K562 treated with DMSO at 1 percent for 12 hours (cell line): ENCODE data around the gene NUTF2. TPM values are rescaled to one million over a fixed set of nuclear protein-coding genes. Genes with fewer than 3 reads are reported as not detected.

ENCODE experiments used
- total RNA-seq: library from RNA; unstranded; fragments of 300-600 nt; gene quantifications from 2 replicates; pipeline ENCODE4 v1.2.3, GENCODE V29; 2022; ENCODE audit not compliant: insufficient read depth

Gene NUTF2
- 73.0 and 85.5 TPM in 2 replicates for total RNA-seq

DNA sequence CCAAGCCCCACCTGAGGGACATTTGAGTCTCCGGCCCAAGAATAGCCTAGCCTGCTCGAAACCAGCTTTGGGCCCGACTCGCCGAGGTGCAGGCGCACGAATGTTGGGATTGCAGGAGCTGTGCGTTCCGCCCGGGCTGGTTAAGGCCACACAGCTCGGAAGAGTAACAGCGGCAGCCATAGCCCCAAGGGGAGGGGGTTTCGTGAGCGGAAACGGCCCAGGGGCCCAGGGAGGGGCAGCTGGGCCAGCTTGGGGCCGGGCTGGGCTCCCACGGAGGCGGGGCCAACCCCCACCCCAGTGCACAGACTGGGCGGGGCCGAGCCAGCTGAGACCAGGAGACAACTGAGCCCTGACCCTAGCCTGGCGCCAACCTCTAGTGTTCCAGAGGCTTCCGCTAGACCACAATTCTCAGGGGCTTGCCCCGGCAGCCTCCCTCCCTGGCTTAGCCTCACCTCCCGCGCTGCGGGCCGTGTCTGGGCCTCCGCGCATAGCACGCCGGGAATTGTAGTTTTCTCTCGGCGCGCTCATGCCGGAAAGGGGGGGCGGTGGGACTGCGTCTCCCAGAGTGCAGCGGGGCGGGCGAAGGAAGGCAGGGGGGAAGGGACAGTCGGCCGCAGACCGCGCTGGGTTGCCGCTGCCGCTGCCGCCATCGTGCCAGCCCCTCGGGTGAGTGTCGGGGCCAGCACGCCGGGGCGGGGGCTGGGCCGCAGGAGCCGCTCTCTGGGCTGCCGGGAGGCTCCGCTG is at the start of gene NUTF2:
NUTF2 (plus strand) TSS at position 614 of the 744 bp plus-strand sequence. CDS start 18,198 bp downstream, outside the sequence.

DNA sequence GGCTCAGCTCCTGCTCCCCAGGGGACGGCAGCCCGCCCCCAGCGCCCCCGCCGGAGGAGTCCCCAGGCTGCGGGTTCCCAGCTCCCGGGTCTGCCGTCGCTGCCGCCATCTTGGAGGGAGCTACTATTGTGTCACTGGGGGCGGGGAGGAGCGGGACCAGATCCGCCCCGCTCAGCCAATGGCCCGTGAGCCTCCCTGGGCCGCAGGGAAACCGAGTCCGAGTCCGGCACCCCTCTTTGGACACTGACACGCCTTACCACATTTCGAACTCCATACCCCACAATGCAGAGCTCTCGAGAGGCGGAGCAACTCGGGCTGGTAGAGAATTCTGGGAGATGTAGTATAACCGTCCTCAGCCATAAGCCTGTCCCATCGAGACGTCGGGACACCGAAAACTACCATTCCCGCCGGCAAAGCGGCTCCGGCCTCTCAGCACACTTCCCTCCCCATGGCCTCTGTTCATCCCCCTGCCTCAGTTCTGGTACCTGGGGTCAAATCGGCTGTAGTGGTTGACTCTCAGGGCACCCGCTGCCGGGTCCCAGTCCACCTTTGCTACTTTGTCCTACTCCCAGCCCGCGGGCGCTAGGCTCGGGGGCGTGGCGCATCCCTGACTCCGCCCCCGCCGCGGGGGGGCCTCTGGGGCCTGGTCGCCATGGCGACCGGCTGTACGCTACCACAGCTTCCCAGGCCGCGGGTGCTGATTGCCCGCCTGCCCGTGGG is 40.1 kb upstream of the NUTF2 start, which contains the start of the genes RANBP10 and TSNAXIP1:
RANBP10 (minus strand) TSS at position 133 of the 720 bp plus-strand sequence; CDS start at position 109, 24 bp downstream.
TSNAXIP1 (plus strand) TSS at position 462 of the 720 bp plus-strand sequence. CDS start 261 bp downstream, outside the sequence.

GRCh38 chr16:67841816-67842508 is 4.8 kb upstream of the NUTF2 start, which contains the start of gene THAP11:
THAP11 (plus strand) TSS chr16:67842320; CDS start chr16:67842555, 235 bp downstream.

DNA sequence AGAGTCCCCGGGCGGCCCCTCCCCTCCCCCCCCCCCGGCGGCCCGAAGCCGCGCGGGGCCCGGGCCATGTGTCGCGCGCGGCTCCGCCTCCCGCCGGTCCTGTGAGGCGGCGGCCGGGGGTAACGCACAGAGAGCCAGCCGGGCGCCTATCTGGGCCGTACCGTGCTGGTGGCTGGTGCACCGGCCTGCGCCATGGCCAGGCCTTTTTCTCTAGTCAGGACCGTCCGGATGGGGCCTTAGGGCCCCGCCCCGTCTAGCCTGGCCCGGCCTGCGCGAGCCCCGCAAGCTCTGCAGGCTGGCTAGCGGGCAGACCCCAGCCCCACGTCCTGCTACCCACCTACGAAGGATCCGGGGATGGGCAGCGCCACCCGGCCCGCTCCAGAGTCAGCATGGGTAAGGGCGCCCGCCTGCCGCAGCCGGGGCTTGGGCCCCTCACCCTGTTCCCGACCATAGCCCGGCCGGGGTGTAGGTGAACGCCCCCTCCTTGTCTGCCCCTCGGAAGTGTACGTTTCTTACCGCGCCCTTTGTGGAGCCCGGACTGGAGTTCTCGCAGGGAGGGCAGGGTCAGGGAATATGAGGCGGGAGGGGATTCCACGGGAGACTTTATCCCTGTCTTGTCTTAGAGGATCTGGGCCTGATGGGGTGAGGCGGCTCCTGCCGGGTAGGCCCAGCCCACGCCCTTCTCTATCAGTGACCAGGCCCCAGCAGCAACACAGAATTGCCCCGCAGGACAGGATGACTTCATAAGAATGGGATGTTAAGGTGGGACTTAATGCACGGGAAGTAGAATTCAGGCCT is 530 bp downstream of the NUTF2 start, which contains the start of gene CENPT:
CENPT (minus strand) TSS at position 630 of the 798 bp plus-strand sequence. CDS start 13,834 bp downstream, outside the sequence.

DNA sequence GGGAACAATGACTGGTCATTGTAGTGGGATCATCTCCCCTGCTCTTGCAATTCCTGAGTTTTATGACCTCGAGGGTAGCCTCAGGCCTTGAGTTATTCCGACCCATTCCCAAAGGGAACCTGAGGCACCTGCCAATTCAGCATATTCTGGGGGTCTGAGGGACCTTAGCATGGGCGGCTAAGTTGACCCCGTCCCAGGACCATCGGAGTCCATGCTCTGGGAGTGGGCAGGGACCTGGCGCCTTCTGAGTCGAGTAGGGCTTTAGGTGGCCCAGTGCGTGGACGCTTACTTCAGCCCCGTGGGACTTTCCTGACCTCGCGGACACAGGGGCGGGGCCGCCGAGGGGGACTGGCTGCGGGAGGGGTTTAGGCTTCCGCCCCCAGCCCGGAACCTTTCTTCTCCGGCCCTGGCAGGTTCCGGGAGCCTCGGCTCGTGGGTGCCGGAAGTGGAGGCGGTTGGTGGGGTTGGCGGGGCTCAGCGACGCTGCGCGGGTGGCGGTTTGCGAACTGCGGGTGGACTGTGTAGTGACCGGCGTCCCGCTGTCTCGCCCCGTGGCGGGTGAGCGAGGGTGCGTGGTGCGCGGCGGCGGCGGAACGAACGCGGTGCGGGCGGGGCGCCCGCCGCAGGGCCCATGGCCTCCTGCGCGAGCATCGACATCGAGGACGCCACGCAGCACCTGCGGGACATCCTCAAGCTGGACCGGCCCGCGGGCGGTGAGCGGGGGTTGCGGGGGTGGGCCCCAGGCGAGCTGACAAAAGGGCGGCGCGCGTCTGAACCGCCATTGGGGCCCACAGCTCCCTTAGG is 26.1 kb downstream of the NUTF2 start, which contains the start of gene EDC4:
EDC4 (plus strand) TSS at position 422 of the 804 bp plus-strand sequence; CDS start at position 632, 210 bp downstream.

GRCh38 chr16:67884684-67885083 is 38.0 kb downstream of the NUTF2 start, which contains the start of gene NRN1L:
NRN1L (plus strand) TSS chr16:67884885; CDS start chr16:67884904, 19 bp downstream.

GRCh38 chr16:67892899-67893742 is 46.4 kb downstream of the NUTF2 start, which contains the start of gene PSKH1:
PSKH1 (plus strand) TSS chr16:67893254; CDS start chr16:67908750, 15,496 bp downstream.

Other genes with a start within 250 kb of the NUTF2 start
- 0.36 and 2.1 TPM in 2 replicates for gene CARMIL2, start 201.8 kb upstream of the NUTF2 start, total RNA-seq
- 43.3 and 43.7 TPM in 2 replicates for gene ACD, start 186.7 kb upstream of the NUTF2 start, total RNA-seq
- gene PARD6A, start 186.0 kb upstream of the NUTF2 start, total RNA-seq: 2.0 and 2.6 TPM in 2 replicates
- gene ENKD1, start 180.2 kb upstream of the NUTF2 start, total RNA-seq: 11.1 and 13.9 TPM in 2 replicates
- 0.63 and 1.4 TPM in 2 replicates for gene C16orf86, start 180.1 kb upstream of the NUTF2 start, total RNA-seq
- gene GFOD2, start 127.6 kb upstream of the NUTF2 start, total RNA-seq: 12.6 and 16.6 TPM in 2 replicates
- 5.9 and 18.0 TPM in 2 replicates for gene RANBP10, start 40.4 kb upstream of the NUTF2 start, total RNA-seq
- gene TSNAXIP1, start 40.0 kb upstream of the NUTF2 start, total RNA-seq: not detected in 2 replicates
- gene THAP11, start 4.6 kb upstream of the NUTF2 start, total RNA-seq: 42.8 and 44.4 TPM in 2 replicates
- 49.8 and 70.8 TPM in 2 replicates for gene CENPT, start 760 bp downstream of the NUTF2 start, total RNA-seq
- 44.1 and 77.8 TPM in 2 replicates for gene EDC4, start 26.1 kb downstream of the NUTF2 start, total RNA-seq
- 3.5 and 4.0 TPM in 2 replicates for gene NRN1L, start 38.0 kb downstream of the NUTF2 start, total RNA-seq
- gene PSKH1, start 46.3 kb downstream of the NUTF2 start, total RNA-seq: 26.9 and 37.2 TPM in 2 replicates
- 1.0 and 1.2 TPM in 2 replicates for gene CTRL, start 84.9 kb downstream of the NUTF2 start, total RNA-seq
- 68.4 and 108 TPM in 2 replicates for gene PSMB10, start 89.9 kb downstream of the NUTF2 start, total RNA-seq
- 5.9 and 13.3 TPM in 2 replicates for gene LCAT, start 97.2 kb downstream of the NUTF2 start, total RNA-seq
- 12.0 and 20.0 TPM in 2 replicates for gene SLC12A4, start 121.7 kb downstream of the NUTF2 start, total RNA-seq
- gene DPEP3, start 133.6 kb downstream of the NUTF2 start, total RNA-seq: not detected in 2 replicates
- 1.7 and 4.6 TPM in 2 replicates for gene DPEP2, start 152.6 kb downstream of the NUTF2 start, total RNA-seq
- gene DPEP2NB, start 169.0 kb downstream of the NUTF2 start, total RNA-seq: not detected in 2 replicates
- 12.3 and 13.7 TPM in 2 replicates for gene DDX28, start 176.3 kb downstream of the NUTF2 start, total RNA-seq
- gene DUS2, start 176.4 kb downstream of the NUTF2 start, total RNA-seq: 8.5 and 13.1 TPM in 2 replicates
- gene NFATC3, start 238.4 kb downstream of the NUTF2 start, total RNA-seq: 12.5 and 41.1 TPM in 2 replicates